Measurements from ENCODE around the gene KLHL13.
"Not testable (repeated sequence)": the region's sequence is repeated elsewhere in the genome, so short reads cannot be mapped to it uniquely, and the experiment has no call there.

The KLHL13 gene

GRCh38 chrX:118116713-118117550 is at the start of gene KLHL13:
Gene KLHL13 (minus strand): TSS chrX:118116810. CDS start chrX:118028473, 88,337 bp downstream.
- DNase-seq (ENCODE audit: low read depth, low spot score): no peak
- no peak within 1 kb of the TSS for H3K27ac ChIP-seq

- H3K27ac ChIP-seq: no peak overlapping the region
- DNase-seq (ENCODE audit: low read depth, low spot score): no peak
These were observed 47.5 kb upstream of the KLHL13 start for GRCh38 chrX:118164138-118164537.

DNA sequence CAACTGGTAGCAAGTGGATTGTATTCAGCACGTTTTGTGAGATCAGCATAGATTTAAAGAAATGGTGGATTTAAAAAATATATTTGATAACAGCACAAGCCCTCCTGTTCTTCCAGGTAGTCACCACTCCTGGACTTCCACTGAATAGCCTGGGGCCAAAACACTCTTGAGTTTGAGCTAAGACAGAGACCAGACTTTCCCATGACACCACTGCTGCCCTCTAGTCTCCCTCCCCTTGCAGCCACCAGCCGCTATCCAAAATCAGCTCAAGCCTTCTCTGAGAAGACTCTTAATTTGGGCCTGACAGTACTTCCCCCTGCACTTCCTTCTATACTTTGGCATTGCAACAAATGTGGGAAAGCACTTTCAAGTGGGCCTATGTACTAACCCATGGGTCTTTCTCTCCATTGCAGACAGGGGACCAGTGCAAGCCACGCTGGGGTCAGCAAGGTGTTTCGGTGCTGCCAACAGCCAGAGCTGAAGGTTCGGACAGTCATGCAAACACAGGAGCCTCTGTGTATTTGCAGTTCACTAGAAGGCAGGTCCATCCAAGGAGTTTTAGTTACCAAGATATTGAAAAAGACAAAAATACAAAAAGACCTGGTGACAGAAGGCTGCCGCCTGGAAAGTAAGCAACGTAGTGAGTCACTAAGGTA is 40.5 kb upstream of the KLHL13 start:
- no peak for DNase-seq (ENCODE audit: low read depth, low spot score)
- H3K27ac ChIP-seq: no peak overlapping the region

- DNase-seq (ENCODE audit: low read depth, low spot score): no peak
These were observed 39.8 kb upstream of the KLHL13 start for GRCh38 chrX:118156254-118156952.

DNA sequence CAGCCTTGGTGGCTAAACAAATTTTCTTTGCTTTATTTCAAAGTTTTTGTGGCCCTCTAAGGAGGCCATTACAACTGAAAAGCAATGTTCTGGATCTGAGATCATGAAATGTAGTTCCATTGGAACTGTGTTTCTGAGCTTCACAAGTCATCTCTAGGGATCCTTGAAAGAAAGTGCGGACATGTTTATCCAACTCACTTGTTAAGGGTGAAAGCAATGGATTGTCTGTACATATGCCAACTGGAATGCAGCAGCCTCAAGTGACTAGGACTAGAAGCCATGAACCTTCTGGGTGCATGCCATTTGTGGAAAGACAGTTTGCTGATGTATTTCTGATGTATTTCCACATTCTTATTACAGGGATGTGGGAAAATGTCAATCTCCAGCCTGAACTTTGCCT is 36.7 kb upstream of the KLHL13 start:
- H3K27ac ChIP-seq: no peak overlapping the region
- DNase-seq (ENCODE audit: low read depth, low spot score): no peak

More at GRCh38 chrX:118156254-118156952, 39.8 kb upstream of the KLHL13 start:
- no peak overlapping the region for H3K27ac ChIP-seq

DNA sequence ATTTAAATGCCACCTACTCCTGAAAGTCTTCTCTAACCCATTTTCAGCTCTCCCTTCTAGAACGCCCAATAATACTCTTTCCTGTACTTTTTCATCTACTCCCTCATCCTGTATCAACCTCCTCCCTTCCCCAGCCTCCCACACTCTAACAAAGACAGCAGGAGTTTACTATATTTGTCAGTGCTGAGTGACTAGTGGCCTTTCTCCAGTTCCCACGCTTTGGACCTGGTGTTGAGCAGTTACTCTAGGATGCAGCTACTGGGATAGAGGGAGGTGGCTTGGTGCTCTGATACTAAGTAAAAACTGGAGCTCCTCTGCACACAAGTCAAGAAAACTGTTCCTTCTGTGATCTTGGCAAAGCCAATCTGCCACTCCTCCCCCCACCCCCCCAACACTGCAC is 36.1 kb upstream of the KLHL13 start:
- H3K27ac ChIP-seq: no peak overlapping the region
- DNase-seq (ENCODE audit: low read depth, low spot score): no peak

DNA sequence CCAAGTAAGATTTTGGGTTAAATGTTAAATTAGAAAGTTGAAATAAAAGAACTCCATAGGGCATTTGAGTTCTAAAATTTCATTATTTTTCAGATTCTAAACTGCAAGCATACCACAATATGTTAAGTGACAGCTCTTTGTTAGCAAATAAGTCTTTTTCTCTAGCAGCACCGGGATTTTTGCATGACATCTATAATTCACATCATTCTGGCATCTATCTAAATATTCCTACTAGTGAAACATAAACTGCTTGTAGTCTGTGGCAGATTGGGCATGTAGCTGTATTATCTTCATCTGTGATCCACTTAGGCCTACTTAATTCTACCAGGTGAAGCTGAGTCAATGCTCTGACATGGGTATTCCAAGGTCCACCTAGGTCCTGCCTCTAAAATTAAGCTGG is 32.1 kb upstream of the KLHL13 start:
- no peak overlapping the region for H3K27ac ChIP-seq
- DNase-seq (ENCODE audit: low read depth, low spot score): no peak

DNA sequence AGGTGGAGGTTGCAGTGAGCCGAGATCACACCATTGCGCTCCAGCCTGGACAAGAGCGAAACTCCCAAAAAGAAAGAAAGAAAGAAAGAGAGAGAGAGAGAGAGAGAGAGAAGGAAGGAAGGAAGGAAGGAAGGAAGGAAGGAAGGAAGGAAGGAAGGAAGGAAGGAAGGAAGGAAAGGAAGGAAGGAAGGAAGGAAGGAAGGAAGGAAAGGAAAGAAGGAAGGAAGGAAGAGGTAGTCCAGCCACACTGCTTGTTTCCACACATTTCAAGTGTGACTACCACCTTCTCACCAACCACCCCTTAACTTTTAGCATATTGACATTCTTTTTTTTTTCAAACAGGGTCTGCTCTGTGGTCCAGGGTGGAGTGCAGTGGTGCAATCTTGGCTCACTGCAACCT is 31.2 kb upstream of the KLHL13 start:
- not testable (repeated sequence) for DNase-seq (ENCODE audit: low read depth, low spot score)

GRCh38 chrX:118143578-118143977 is 27.0 kb upstream of the KLHL13 start:
- DNase-seq (ENCODE audit: low read depth, low spot score): no peak
- no peak overlapping the region for H3K27ac ChIP-seq

More for the DNA sequence above, 31.2 kb upstream of the KLHL13 start:
- H3K27ac ChIP-seq: not testable (repeated sequence)

- DNase-seq (ENCODE audit: low read depth, low spot score): no peak
- H3K27ac ChIP-seq: no peak overlapping the region
These were observed 14.7 kb upstream of the KLHL13 start for GRCh38 chrX:118131336-118131735.

DNA sequence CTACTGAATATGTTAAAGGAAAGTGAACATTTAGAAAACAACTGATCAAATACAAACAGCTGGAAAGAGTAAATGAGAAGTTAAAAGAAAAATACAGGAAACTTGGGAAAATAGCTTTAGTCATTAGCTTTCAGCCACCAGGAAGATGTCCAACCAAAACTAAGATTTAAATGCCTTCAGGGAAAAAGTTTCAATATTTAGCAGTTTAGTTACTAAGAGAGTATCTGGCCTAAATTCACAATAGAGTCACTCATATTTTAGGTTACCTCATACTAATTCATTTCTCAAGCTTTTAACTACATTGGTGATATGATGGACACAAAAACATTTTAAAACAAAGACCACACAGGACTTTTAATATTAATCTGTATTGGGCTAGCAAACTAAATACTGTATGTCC is 13.1 kb upstream of the KLHL13 start:
- no peak overlapping the region for H3K27ac ChIP-seq
- no peak for DNase-seq (ENCODE audit: low read depth, low spot score)

DNA sequence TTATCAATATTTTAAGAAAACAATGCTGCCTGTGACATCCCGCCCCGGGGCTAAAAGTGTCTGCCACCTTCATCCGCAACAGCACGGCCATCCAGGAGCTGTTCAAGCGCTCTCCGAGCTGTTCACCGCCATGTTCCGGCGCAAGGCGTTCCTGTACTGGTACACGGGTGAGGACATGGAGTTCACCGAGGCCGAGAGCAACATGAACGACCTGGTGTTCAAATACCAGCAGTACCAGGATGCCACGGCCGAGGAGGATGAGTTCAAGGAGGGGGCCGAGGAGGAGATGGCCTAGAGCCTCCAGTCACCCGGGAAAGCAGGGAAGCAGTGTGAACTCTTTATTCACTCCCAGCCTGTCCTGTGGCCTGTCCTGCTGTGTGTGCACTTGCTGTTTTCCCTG is 12.1 kb upstream of the KLHL13 start:
- DNase-seq (ENCODE audit: low read depth, low spot score): no peak
- H3K27ac ChIP-seq: no peak overlapping the region

DNA sequence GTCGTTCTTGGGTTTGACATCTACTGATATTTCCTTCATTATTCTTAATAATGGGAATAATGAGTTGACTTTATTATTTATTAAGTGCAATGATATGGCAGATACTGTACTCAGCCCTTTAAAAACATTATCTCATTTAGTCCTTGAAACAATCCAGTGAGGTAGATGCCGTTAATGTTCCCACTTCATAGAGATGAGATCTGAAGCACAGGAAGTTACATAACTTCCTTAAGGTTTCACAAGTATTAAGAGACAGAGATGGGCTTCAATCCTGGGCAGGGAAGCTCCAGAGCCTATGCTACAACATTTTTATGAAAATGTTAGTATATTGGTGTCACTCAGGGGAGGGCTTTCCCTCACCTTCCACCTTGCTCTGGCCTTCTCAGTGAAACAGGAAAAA is 9.7 kb upstream of the KLHL13 start:
- no peak for DNase-seq (ENCODE audit: low read depth, low spot score)

GRCh38 chrX:118124243-118124642 is 7.6 kb upstream of the KLHL13 start:
- H3K27ac ChIP-seq; DNase-seq (ENCODE audit: low read depth, low spot score): not testable (repeated sequence)

More for the DNA sequence above, 9.7 kb upstream of the KLHL13 start:
- no peak overlapping the region for H3K27ac ChIP-seq

DNA sequence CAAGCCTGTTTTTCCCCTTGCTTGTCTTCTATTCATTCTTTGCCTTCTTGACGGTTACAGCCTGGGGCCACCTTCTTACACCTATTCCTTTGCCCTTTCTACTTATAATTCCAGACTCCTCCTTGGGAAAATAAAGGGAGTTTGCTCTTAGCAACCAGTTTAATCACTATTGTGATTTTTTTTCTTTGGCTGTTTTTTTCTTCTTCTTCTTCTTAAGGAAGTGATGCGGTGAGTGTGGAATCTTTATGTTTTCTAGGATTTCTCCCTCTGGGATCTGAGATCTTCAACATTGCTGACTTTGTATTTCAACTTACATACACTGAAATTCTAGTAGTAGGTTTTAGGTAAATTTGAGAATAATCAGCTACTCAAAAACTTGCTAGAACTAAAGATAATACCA is 1.1 kb upstream of the KLHL13 start:
- DNase-seq (ENCODE audit: low read depth, low spot score): no peak
- no peak overlapping the region for H3K27ac ChIP-seq

GRCh38 chrX:118115953-118116712 is 477 bp downstream of the KLHL13 start:
- no peak overlapping the region for H3K27ac ChIP-seq
- DNase-seq (ENCODE audit: low read depth, low spot score): no peak

DNA sequence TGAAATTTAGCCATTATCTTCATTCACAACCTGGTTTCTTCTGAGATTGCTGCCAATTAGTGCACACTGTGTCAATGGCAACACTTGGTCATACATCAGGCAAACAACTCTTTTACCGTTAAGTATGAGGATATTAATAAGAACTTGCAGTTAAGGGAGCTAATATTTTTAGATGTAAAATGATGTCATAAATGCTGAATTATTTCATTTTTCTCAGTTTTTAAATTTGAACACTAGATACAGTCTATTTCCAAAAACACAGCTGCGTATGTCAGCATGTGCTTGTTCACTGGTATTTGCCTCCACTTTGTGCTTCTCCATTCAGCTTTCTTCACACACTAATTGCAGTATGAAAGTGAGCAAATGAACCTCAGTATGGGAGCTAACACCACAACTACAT is 1.6 kb downstream of the KLHL13 start:
- H3K27ac ChIP-seq: no peak overlapping the region
- no peak for DNase-seq (ENCODE audit: low read depth, low spot score)

GRCh38 chrX:118109065-118109464 is 7.5 kb downstream of the KLHL13 start:
- H3K27ac ChIP-seq: no peak overlapping the region
- no peak for DNase-seq (ENCODE audit: low read depth, low spot score)

DNA sequence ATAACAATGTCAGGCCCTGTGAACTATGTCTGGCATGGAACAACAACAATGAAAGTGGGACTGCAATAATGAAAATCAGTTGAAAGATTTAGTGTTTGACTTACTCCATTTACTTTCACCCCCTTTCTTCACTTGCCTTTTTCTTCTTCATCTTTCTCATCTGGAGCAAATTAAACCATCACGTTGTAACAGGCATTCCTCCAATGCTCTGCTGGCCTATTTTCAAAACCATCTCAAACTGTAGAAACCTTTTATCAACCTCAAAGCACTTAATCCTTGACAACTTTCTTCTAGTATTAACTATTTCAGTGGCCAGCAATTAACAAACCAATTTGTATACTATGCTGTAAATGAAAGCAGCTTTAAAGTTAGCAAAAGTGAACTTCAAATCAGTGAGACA is 8.3 kb downstream of the KLHL13 start:
- no peak overlapping the region for H3K27ac ChIP-seq
- DNase-seq (ENCODE audit: low read depth, low spot score): no peak

- no peak for DNase-seq (ENCODE audit: low read depth, low spot score)
- no peak overlapping the region for H3K27ac ChIP-seq
These were observed 16.5 kb downstream of the KLHL13 start for GRCh38 chrX:118100091-118100490.

Data from epithelial cell of prostate (primary cell).